Measurements from ENCODE around the gene MAML2. TPM values are rescaled to one million over a fixed set of nuclear protein-coding genes. Genes with fewer than 3 reads are reported as not detected.

The MAML2 gene
- total and polyA plus RNA-seq, 2 experiments from 2014 or later: 2.0 to 7.1 TPM

- no peak for TF ChIP-seq STAT1 (IDR thresholded peaks at IDR 0.05; ENCODE audit: unreplicated experiment)
- TF ChIP-seq EZH2 (IDR thresholded peaks at IDR 0.05; ENCODE audit: low read depth, unreplicated experiment): no peak
- TF ChIP-seq CTCF (conservative IDR thresholded peaks at IDR 0.05; ENCODE audit: low read depth in 2 of 2): no peak
- TF ChIP-seq ZNF331 (CRISPR knock-in tag; IDR thresholded peaks at IDR 0.05; ENCODE audit: low read depth): no peak
These were observed 241.8 kb downstream of the MAML2 start (continued) for GRCh38 chr11:96101146-96101545.

GRCh38 chr11:96098511-96099241, 244.3 kb downstream of the MAML2 start:
- Histone ChIP-seq H2AFZ (peak overlapping the region; percentile 14; the same call in 1 of the 2 replicates), H3K27ac (ENCODE audit: low read depth) (peak overlapping the region; percentile 3; the same call in 1 of the 2 replicates), H3K4me2 (no peak overlapping the region), H3K36me3 (ENCODE audit: insufficient read depth) (no peaks in the 10 kb centered on the region), H3K9me2 (ENCODE audit: insufficient read depth) (peaks cover 7% of the 10 kb centered on the region; the same call in 1 of the 2 replicates), H3K4me1 (ENCODE audit: insufficient read depth) (peaks cover 15% of the 10 kb centered on the region), H3F3A (replicated peaks; ENCODE audit: low read depth) (no peaks in the 10 kb centered on the region; the same call in 1 of the 2 replicates), H3K79me2 (replicated peaks; ENCODE audit: insufficient read depth) (no peaks in the 10 kb centered on the region), H3K27me3 (ENCODE audit: insufficient read depth) (no peaks in the 10 kb centered on the region), H4K20me1 (replicated peaks; ENCODE audit: insufficient read depth) (no peaks in the 10 kb centered on the region), H3K4me3 (no peak overlapping the region)
- Mint-ChIP-seq H3K4me1 (peaks cover 29% of the 10 kb centered on the region), H3K27me3 (ENCODE audit: insufficient read depth, low read depth, poor library complexity) (no peaks in the 10 kb centered on the region), H3K36me3 (ENCODE audit: low read depth) (no peaks in the 10 kb centered on the region), H3K4me3 (no peak overlapping the region), H3K27ac (no peak overlapping the region; the same call in 1 of the 2 replicates), H3K9me3 (no peaks in the 10 kb centered on the region)
- DNase-seq (ENCODE audit: low spot score) (no peak), ATAC-seq (no peak)
- TF ChIP-seq ZNF114 (CRISPR knock-in tag; IDR thresholded peaks at IDR 0.05) (no peak), EZH2 (IDR thresholded peaks at IDR 0.05; ENCODE audit: low read depth, unreplicated experiment) (no peak), NANOG (IDR thresholded peaks at IDR 0.05; ENCODE audit: borderline replicate concordance) (no peak), CREB1 (CRISPR knock-in tag; IDR thresholded peaks at IDR 0.05; ENCODE audit: low read depth) (no peak), ETS1 (IDR thresholded peaks at IDR 0.05) (no peak), STAT1 (IDR thresholded peaks at IDR 0.05; ENCODE audit: unreplicated experiment) (no peak), JUNB (IDR thresholded peaks at IDR 0.05; ENCODE audit: unreplicated experiment) (no peak), EZH2phosphoT487 (IDR thresholded peaks at IDR 0.05; ENCODE audit: unreplicated experiment) (no peak), POLR2AphosphoS5 (IDR thresholded peaks at IDR 0.05; ENCODE audit: low read depth) (no peak), ZNF331 (CRISPR knock-in tag; IDR thresholded peaks at IDR 0.05; ENCODE audit: low read depth) (no peak), REST (IDR thresholded peaks at IDR 0.05; ENCODE audit: unreplicated experiment) (no peak)

All from GM23338 (cell line).